Body of pancreas (tissue), 4 donors: Measurements from ENCODE around the gene KIF11. TPM values are rescaled to one million over a fixed set of nuclear protein-coding genes. Genes with fewer than 3 reads are reported as not detected.

Experiments used
- ATAC-seq: fragments of 150-250 bp; one replicate; pipeline ENCODE4 v1.9.1; 2016
- DNase-seq, 4 donors: peaks; one replicate each; pipeline ENCODE4 v3.0.0-alpha.2; 2019
- H3K27ac ChIP-seq, 4 donors: fragments of 200-600 bp; sonication (generic); 1 replicate in 3 of 4; 2 replicates in 1 of 4; pipeline versions ENCODE4 v1.5.1 to v1.6.1; 2016 to 2019; ENCODE audit warnings: mild to moderate bottlenecking in 1 of 4, mixed read lengths in 1 of 4, moderate library complexity in 1 of 4
- H3K27me3 ChIP-seq, 2 donors: fragments of 200-600 bp; sonication (generic); one replicate each; pipeline ENCODE4 v1.6.0; 2016; ENCODE audit warnings: mild to moderate bottlenecking in 1 of 2
- H3K36me3 ChIP-seq, 2 donors: fragments of 200-600 bp; sonication (generic); replicated peaks in 1 of 2; 2 replicates each; pipeline ENCODE4 v1.5.1; 2016; ENCODE audit warnings: low read depth in 2 of 2; ENCODE audit not compliant: insufficient read depth in 1 of 2
- H3K4me1 ChIP-seq: fragments of 200-600 bp; sonication (generic); one replicate; pipeline ENCODE4 v1.6.0; 2016
- H3K4me3 ChIP-seq, 2 donors: fragments of 200-600 bp; sonication (generic); 1 replicate in 1 of 2; 2 replicates in 1 of 2; pipeline ENCODE4 v1.5.1; 2016 to 2019
- H3K9me3 ChIP-seq, 3 donors: fragments of 200-600 bp; sonication (generic); 1 replicate in 2 of 3; 2 replicates in 1 of 3; pipeline ENCODE4 v1.5.1; 2016
- POLR2A ChIP-seq, 3 donors: fragments of 450-650 bp; IDR thresholded peaks; one replicate each; pipeline ENCODE4 v1.6.1; 2016; ENCODE audit warnings: antibody characterized with exemption in 3 of 3, mild to moderate bottlenecking in 2 of 3
- WGBS, 2 donors: methylation state at CpG; one replicate each; pipeline ENCODE4 v1.1.5; 2017; 5-methylcytosine and 5-hydroxymethylcytosine counted together
- intact Hi-C: fragments of 100-400 bp; cut with DNase I; formaldehyde crosslinking; loops from one replicate; pipeline ENCODE4 v1.15.1; 2023
- total RNA-seq, 2 donors: library from RNA; depleted of rRNA; stranded (reverse); fragments of >200 nt; gene quantifications; one replicate each; pipeline ENCODE4 v1.1.0, GENCODE V29; 2016
- TF ChIP-seq, protein P1 (sequence below), 7 experiments: fragments of 450-650 bp in 4 of 7; fragments of 200-600 bp in 3 of 7; sonication (generic) in 3 of 7; IDR thresholded peaks; one replicate each; pipeline ENCODE4 v1.5.1; 2016 to 2019; ENCODE audit warnings: antibody characterized with exemption in 7 of 7

KIF11 gene
- total RNA-seq, 2 donors from 2014 or later, result 0.26 to 0.66 TPM

DNA sequence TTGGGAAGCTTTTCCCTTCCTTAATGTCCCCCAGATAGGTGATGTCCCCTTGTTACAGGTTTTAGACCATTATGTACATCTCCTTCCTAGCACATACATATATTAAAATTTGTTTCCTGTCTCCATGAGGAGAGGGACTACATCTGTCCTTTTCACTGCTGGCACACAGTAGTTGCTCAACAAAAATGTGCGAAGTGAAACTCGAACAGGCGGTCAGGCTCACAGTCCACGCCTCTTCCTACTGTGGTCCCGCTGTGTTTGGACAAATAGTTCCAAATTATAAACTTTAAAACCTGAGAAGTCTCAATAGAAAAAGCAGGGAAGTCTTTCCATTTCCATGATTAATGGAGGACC, 95.6 kb downstream of the KIF11 start:
- Histone ChIP-seq H3K9me3 (no peaks in the 10 kb centered on the region), H3K27ac (peak overlapping the region in 3 of 4 donors; percentile 87 to 92 (median 90)), H3K36me3 (no peaks in the 10 kb centered on the region), H3K4me3 (peak overlapping the region; percentile 47 to 55), H3K4me1 (peaks cover 20% of the 10 kb centered on the region), H3K27me3 (no peaks in the 10 kb centered on the region)
- DNase-seq, result no peak
- intact Hi-C loops, result no loop called here
- WGBS, 2 donors, result 64 to 80% methylated on average over 5 of the region's 5 CpGs
- ATAC-seq, result no peak
- TF ChIP-seq POLR2A (IDR thresholded peaks at IDR 0.05), result no peak
- TF ChIP-seq, protein P1, sequence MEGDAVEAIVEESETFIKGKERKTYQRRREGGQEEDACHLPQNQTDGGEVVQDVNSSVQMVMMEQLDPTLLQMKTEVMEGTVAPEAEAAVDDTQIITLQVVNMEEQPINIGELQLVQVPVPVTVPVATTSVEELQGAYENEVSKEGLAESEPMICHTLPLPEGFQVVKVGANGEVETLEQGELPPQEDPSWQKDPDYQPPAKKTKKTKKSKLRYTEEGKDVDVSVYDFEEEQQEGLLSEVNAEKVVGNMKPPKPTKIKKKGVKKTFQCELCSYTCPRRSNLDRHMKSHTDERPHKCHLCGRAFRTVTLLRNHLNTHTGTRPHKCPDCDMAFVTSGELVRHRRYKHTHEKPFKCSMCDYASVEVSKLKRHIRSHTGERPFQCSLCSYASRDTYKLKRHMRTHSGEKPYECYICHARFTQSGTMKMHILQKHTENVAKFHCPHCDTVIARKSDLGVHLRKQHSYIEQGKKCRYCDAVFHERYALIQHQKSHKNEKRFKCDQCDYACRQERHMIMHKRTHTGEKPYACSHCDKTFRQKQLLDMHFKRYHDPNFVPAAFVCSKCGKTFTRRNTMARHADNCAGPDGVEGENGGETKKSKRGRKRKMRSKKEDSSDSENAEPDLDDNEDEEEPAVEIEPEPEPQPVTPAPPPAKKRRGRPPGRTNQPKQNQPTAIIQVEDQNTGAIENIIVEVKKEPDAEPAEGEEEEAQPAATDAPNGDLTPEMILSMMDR (IDR thresholded peaks at IDR 0.05), result no peak

DNA sequence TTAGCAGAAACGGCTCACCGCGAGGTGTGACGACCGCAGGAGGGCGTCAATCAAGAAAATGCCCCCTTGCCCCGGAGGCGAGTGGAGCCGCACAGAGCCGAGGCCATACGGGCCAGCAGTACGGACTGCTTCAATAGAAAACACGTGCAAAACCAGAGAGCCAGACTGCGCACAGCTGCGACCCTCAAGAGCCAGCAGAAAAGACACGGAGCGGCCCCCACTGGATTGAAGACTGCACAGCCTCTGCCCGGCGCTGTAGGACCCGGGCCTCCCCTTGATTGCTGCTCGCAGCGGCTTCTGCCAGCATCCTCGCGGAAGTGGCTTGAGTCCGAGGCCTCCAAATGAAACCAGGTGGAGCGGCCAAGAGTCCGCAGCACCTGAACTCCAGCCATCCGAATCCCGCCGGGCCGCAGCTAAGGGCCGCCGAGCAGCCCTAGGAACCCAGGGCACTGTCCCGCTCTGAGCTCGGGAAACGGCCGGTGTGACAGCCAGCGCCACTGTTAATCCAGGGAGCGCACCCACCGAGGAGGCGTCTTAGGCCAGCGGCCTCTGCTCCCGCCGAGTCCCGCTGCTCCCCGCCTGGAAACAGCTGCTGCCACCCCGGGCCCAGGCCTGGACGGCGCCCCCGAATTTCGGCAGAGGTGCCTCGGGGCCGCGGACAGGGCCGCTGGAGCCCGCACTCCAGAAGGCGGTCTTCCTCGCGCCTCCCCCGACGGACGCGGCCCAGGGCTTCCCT, 96.2 kb downstream of the KIF11 start:
- no peaks in the 10 kb centered on the region for H3K27me3 ChIP-seq
- intact Hi-C loops, result no loop called here
- H3K9me3 ChIP-seq, result no peaks in the 10 kb centered on the region
- peak overlapping the region; percentile 77 to 92 (median 88) for H3K27ac ChIP-seq
- H3K36me3 ChIP-seq, result no peaks in the 10 kb centered on the region
- H3K4me3 ChIP-seq, result peak overlapping the region; percentile 47 to 55
- peaks cover 21% of the 10 kb centered on the region for H3K4me1 ChIP-seq
- ATAC-seq (peak; percentile 45), DNase-seq (peak; percentile 51 to 61 (median 54))
- WGBS, 2 donors, result 2 to 7% methylated on average over 17 to 63 of the region's 63 CpGs
- TF ChIP-seq, protein P1 (IDR thresholded peaks at IDR 0.05), result peak in 1 of 7 experiments; percentile 8
- peak in 1 of 3 donors; percentile 52 for TF ChIP-seq POLR2A (IDR thresholded peaks at IDR 0.05)

DNA sequence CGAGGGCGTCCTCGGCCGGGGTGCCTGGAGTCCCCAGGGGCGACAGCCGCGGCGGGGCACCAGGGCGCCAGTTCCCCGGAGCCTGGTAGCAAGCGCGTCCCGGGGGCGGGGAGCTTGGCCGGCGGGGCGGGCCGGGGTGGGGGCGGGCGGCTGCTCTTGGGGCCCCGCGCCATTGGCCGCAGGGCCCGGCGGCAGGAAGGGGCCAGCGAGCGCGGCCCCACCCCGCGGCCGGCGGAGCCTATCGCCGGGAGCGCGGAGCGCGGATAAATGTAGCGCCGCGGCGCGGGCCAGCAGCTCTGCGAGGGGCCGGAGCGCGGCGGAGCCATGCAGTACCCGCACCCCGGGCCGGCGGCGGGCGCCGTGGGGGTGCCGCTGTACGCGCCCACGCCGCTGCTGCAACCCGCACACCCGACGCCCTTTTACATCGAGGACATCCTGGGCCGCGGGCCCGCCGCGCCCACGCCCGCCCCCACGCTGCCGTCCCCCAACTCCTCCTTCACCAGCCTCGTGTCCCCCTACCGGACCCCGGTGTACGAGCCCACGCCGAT, 96.8 kb downstream of the KIF11 start, which contains the start of gene HHEX:
HHEX (plus strand) TSS at position 293 of the 548 bp plus-strand sequence; CDS start at position 325, 32 bp downstream.
- Histone ChIP-seq H3K4me3 (peak within 1 kb of the TSS; percentile 74 to 94), H3K27me3 (no peaks in the 10 kb centered on the region), H3K4me1 (peaks cover 26% of the 10 kb centered on the region), H3K27ac (peak within 1 kb of the TSS; percentile 77 to 92 (median 88)), H3K9me3 (no peaks in the 10 kb centered on the region), H3K36me3 (no peaks in the 10 kb centered on the region)
- DNase-seq (peak; percentile 66 to 82 (median 74)), ATAC-seq (peak; percentile 90)
- WGBS, 2 donors, result 1% methylated on average over 62 of the region's 79 CpGs; no CpG with 5 or more reads in 1 of the 2 donors
- TF ChIP-seq POLR2A (IDR thresholded peaks at IDR 0.05), result peak; percentile 42 to 77 (median 64)
- TF ChIP-seq, protein P1 (IDR thresholded peaks at IDR 0.05), result peak in 1 of 7 experiments; percentile 4
- intact Hi-C loops, result no loop called here

DNA sequence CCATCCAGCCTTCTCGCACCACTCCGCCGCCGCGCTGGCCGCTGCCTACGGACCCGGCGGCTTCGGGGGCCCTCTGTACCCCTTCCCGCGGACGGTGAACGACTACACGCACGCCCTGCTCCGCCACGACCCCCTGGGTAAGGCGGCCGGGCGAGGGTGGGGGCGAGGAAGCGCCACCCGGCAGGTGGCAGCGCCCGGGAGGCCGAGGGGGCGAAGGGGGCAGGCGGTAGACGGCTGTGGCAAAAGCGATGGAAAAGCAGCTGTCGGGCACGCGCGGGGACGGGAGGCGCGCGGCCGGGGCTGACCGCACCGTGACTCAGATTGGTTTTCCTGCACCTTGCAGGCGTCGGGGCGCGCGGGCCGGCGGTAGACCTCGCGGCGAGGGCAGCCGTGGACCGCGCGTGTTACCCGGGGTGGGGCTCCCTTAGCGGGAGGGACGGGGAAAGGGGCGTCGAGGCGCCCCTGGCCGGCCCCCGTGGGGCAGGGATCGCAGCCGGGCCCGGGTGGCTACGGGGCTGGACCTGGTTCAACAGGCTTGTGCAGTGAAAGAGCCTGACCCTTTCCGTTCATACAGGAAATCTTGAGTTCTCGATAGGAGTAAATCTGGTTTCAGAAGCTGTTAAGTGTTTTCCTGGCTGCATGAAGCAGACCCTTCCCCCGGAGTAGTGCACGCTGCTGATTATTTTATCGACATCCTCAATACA, 97.4 kb downstream of the KIF11 start:
- no peaks in the 10 kb centered on the region for H3K27me3 ChIP-seq
- H3K9me3 ChIP-seq, result no peaks in the 10 kb centered on the region
- H3K4me1 ChIP-seq, result peaks cover 26% of the 10 kb centered on the region
- no peak for TF ChIP-seq POLR2A (IDR thresholded peaks at IDR 0.05)
- TF ChIP-seq, protein P1 (IDR thresholded peaks at IDR 0.05), result no peak
- DNase-seq (peak; percentile 45 to 75 (median 60)), ATAC-seq (peak; percentile 33)
- intact Hi-C loops, result no loop called here
- 5 to 17% methylated on average over 30 to 66 of the region's 73 CpGs for WGBS, 2 donors
- no peaks in the 10 kb centered on the region for H3K36me3 ChIP-seq
- H3K27ac ChIP-seq, result peak overlapping the region; percentile 77 to 92 (median 88)
- peak overlapping the region; percentile 74 to 94 for H3K4me3 ChIP-seq
